Spinal cord (tissue), 10 donors: ENCODE results near the gene RGS5. TPM values are rescaled to one million over a fixed set of nuclear protein-coding genes. Genes with fewer than 3 reads are reported as not detected.

Source experiments
- DNase-seq, 6 donors: peaks; one replicate each; pipeline versions ENCODE4 v3.0.0 to v3.0.0-alpha.2; 2013 to 2015; ENCODE audit warnings: low spot score in 6 of 6, low read depth in 4 of 6
- H3K27ac ChIP-seq: one replicate; pipeline ENCODE4 v1.5.1; 2013; ENCODE audit warnings: low read depth, low read length, control low read depth
- H3K27me3 ChIP-seq: one replicate; pipeline ENCODE4 v1.6.1; 2013; ENCODE audit warnings: low read length; ENCODE audit not compliant: control insufficient read depth, insufficient read depth
- H3K36me3 ChIP-seq: one replicate; pipeline ENCODE4 v1.6.1; 2013; ENCODE audit warnings: low read length; ENCODE audit not compliant: control insufficient read depth, insufficient read depth
- H3K4me1 ChIP-seq: one replicate; pipeline ENCODE4 v1.6.1; 2013; ENCODE audit warnings: low read length; ENCODE audit not compliant: control insufficient read depth, insufficient read depth
- H3K4me3 ChIP-seq: one replicate; pipeline ENCODE4 v1.5.1; 2013; ENCODE audit warnings: low read depth, low read length, control low read depth
- H3K9me3 ChIP-seq: one replicate; pipeline ENCODE4 v1.6.1; 2013; ENCODE audit warnings: low read length; ENCODE audit not compliant: control insufficient read depth, insufficient read depth
- WGBS: methylation state at CpG from one replicate; pipeline ENCODE4 v1.1.5; 2013; ENCODE audit warnings: missing lambda C conversion rate; ENCODE audit not compliant: insufficient coverage; 5-methylcytosine and 5-hydroxymethylcytosine counted together
- polyA plus RNA-seq, 2 donors: library from polyadenylated mRNA; unstranded; fragments of 120-200 nt; gene quantifications; one replicate each; pipeline ENCODE4 v1.2.1, GENCODE V29; 2013; ENCODE audit not compliant: insufficient read length in 2 of 2
- total RNA-seq, 2 donors: library from RNA; depleted of rRNA in 1 of 2; stranded (reverse); fragments of 120-200 nt in 1 of 2; fragments of >200 nt in 1 of 2; gene quantifications; one replicate each; pipeline versions ENCODE4 v1.2.3 to v1.2.4, GENCODE V29; 2013 to 2014
- donor health status: healthy.

Gene RGS5
- total and polyA plus RNA-seq, 4 donors: 22.6 to 69.5 (median 29.0) TPM

DNA sequence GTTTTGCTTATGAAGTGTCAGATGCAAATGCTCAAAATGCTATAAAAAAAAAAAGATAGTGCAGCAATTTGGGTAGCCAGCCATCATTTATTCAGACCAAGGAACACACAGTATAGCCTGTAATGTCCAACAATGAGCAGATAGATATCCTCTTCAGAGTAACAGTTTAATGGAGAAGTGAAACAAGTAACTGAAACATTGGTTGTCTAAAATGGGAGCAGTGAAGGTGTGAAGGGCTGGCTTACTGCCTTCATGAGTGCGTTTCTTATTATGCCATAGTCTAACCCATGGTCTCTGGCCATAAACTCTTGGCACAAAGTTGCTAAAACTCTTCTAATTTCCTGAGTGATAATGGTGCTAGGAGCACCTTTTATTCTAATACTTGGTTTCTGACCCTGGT is 11.4 kb downstream of the RGS5 start:
- Histone ChIP-seq H3K27me3 (no peaks in the 10 kb centered on the region), H3K4me1 (no peaks in the 10 kb centered on the region), H3K27ac (no peak overlapping the region), H3K9me3 (no peaks in the 10 kb centered on the region), H3K4me3 (no peak overlapping the region), H3K36me3 (no peaks in the 10 kb centered on the region)
- DNase-seq: no peak
- WGBS: no CpG with 5 or more reads among the region's 1 CpG

DNA sequence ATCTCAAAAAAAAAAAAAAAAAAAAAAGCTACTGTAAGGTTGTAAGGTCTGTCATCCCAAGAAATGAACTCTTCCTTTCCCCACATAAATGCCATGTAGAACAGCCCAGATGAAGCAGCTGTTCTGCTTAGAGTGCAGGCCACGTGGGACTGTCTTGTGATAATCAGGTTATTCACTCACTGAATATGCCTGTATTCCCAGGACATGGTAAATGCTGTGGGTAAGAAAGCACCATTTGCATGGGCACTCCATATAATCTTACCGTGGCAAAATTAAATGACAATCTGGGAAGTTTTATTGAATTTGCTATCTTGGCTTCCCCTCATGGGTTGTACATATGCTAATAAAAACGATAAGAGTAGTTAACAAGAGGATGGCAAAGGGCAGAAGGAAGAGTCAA is 13.8 kb downstream of the RGS5 start:
- H3K36me3 ChIP-seq: no peaks in the 10 kb centered on the region
- no CpG with 5 or more reads among the region's 3 CpGs for WGBS

DNA sequence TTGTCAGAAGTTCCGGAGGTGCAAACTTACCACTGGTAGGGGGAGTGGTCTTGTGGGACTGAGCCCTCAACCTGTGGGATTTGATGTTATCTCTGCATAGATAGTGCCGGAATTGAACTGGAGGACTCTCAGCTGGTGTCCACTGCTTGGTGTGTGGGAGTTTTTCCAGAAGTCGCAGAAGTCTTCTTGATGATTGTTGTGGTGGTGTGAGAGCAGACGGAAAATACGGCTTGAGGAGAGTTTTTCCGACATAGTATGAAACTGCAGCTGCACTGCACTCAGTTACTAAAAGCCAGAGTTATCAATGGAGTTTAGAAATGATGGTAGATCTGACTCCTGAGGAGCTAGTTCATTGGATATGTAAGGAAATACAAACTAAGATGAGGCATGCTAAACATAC is 14.9 kb downstream of the RGS5 start:
- H3K4me1 ChIP-seq: no peaks in the 10 kb centered on the region
- H3K36me3 ChIP-seq: no peaks in the 10 kb centered on the region
- H3K4me3 ChIP-seq: no peak overlapping the region
- no peaks in the 10 kb centered on the region for H3K9me3 ChIP-seq
- H3K27ac ChIP-seq: no peak overlapping the region
- H3K27me3 ChIP-seq: no peaks in the 10 kb centered on the region
- DNase-seq: no peak
- 89% methylated on average over 6 of the region's 6 CpGs for WGBS

More for the DNA sequence above, 13.8 kb downstream of the RGS5 start:
- DNase-seq: no peak
- Histone ChIP-seq H3K4me3 (no peak overlapping the region), H3K27ac (no peak overlapping the region), H3K27me3 (no peaks in the 10 kb centered on the region), H3K9me3 (no peaks in the 10 kb centered on the region), H3K4me1 (no peaks in the 10 kb centered on the region)

DNA sequence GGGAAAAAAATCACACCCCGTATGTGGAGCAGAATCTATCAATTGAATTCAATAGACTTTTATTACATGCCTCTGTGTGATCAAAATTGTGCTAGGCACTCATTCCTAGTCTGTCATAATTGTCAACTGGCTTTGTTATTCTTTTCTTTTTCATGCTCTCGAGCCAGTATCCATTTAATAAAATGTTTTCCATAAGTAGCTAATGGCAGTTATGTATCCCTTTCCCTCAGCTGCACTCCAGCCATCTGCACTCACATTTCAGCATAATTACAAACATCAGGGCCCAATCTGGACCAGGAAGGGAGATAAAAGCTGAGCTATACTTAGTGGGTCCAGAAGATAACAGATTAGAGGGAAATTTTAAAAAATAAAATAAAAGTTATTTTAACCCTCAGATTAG is 15.9 kb downstream of the RGS5 start:
- DNase-seq: peak in 2 of 6 donors; percentile 9 to 75
- Histone ChIP-seq H3K36me3 (no peaks in the 10 kb centered on the region), H3K4me1 (no peaks in the 10 kb centered on the region), H3K4me3 (no peak overlapping the region), H3K9me3 (no peaks in the 10 kb centered on the region), H3K27ac (no peak overlapping the region), H3K27me3 (no peaks in the 10 kb centered on the region)
- 80% methylated on average over 1 of the region's 2 CpGs for WGBS

DNA sequence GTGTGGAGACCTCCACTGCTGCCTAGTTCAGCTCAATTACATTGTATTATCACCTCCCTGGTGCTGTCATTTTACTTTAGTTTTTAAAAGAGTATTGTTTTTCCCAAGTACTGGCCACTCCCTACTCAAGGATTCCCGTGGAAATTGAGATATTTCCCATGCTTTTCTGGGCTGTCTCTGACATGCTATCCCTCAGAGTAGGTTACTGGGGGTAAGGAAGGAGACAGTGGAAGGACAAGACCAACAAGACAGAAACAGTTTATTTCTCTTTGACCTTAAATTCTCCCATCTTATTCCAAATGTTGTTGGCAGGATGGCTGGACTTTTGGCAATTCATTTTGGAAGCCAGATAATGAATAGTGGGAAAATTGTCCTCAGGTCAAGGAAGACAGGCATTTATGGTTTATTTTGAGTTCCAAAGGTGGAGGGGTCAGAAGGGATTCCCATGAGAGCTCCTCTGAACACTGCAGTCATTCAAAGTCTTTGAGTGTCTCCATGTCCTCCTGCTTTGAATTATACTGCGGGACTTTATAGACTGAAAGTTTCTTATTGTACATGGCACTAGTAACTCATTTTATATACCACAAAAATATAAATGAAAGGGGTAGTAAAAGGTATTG is 20.3 kb downstream of the RGS5 start:
- Histone ChIP-seq H3K4me3 (no peak overlapping the region), H3K27ac (no peak overlapping the region), H3K36me3 (no peaks in the 10 kb centered on the region), H3K9me3 (no peaks in the 10 kb centered on the region), H3K4me1 (no peaks in the 10 kb centered on the region), H3K27me3 (no peaks in the 10 kb centered on the region)
- WGBS: no CpG with 5 or more reads among the region's 2 CpGs
- no peak for DNase-seq

DNA sequence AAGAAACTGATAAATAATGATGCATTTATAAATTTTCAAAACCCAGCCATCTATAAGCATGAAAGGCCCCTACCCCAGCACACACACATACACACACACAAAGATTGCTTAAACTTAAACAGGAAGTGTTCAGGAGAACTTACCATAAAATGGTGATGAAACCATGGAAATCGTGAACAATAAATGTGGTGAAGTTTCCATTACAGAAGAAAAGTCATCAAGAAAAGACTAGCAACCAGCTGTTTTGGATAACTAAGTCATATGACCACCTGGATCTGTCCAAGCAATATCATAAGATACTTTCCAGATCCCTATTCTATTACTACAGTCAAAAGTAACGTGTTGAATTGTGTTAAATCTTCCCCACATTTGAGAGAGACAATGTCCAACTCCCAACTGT is 24.1 kb downstream of the RGS5 start:
- Histone ChIP-seq H3K9me3 (no peaks in the 10 kb centered on the region), H3K27ac (no peak overlapping the region), H3K36me3 (no peaks in the 10 kb centered on the region), H3K4me1 (no peaks in the 10 kb centered on the region), H3K27me3 (no peaks in the 10 kb centered on the region), H3K4me3 (no peak overlapping the region)
- WGBS: 82% methylated on average over 2 of the region's 2 CpGs
- DNase-seq: no peak

DNA sequence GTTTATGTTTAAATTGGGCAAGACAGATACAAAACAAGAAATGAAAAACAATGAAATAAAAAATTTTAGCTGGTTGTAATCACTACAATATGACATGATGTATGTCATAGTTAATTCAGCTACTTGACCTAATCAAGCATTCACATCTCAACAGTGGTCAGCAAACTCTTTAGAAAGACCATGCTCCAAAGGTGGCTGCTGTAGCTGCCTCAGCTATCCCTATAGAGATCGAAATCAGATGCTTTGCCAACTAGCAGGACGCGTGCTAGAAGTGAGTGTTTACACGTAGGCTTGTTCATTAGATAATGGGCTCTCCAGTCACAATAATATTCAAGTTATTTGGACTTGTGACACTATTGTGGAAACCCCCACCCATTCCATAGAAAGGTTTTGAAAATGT is 25.9 kb downstream of the RGS5 start:
- no peak for DNase-seq
- no CpG with 5 or more reads among the region's 4 CpGs for WGBS
- H3K27me3 ChIP-seq: no peaks in the 10 kb centered on the region
- no peak overlapping the region for H3K27ac ChIP-seq
- H3K4me3 ChIP-seq: no peak overlapping the region
- H3K4me1 ChIP-seq: no peaks in the 10 kb centered on the region
- H3K9me3 ChIP-seq: no peaks in the 10 kb centered on the region
- H3K36me3 ChIP-seq: no peaks in the 10 kb centered on the region

DNA sequence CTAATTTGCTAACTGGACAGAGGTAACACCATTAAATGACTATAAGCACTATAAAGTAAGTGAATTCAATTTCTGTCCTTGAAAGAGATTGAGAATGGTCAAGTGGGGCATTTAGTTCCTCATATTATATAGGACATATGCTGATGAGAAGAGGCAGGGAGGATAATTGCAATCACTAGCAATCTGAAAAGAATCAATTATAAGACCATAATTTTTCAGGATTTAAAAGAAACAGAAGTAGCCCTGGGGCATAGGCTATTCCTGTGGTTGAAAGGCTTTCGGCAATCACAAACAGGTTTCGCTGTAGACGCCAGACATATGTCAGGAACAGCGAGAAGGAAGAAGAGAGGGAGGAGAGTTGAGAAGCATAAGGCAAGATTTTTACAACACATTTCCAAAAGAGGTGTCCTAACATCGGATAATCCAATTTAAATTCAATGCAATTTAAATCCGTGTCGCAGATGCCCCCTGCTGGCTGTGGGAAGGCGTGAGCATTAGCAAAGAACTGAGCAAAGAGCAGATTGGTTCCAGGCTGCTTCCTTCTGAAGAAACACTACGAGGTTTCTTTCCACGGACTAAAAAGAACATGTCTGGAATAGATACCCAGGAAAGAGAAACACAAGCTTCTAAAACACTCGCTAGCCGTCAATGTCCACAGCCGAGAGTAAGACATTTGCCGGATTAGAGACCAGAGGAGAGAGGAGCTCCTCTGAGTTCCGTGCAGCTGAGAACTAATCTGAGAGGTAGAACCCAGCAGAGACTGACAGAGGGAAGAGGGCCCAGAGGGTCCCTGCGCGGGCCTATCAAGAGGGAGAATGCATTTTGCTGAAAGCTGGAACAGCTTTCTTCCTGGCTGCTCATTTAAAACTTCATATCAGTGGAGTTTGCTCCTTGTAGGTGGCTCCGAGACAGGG is 27.9 kb downstream of the RGS5 start:
- peak in 5 of 6 donors; percentile 39 to 93 (median 52) for DNase-seq
- WGBS: 43% methylated on average over 13 of the region's 18 CpGs
- no peak overlapping the region for H3K4me3 ChIP-seq
- no peaks in the 10 kb centered on the region for H3K9me3 ChIP-seq
- H3K27ac ChIP-seq: no peak overlapping the region
- H3K4me1 ChIP-seq: no peaks in the 10 kb centered on the region
- H3K36me3 ChIP-seq: no peaks in the 10 kb centered on the region
- no peaks in the 10 kb centered on the region for H3K27me3 ChIP-seq

DNA sequence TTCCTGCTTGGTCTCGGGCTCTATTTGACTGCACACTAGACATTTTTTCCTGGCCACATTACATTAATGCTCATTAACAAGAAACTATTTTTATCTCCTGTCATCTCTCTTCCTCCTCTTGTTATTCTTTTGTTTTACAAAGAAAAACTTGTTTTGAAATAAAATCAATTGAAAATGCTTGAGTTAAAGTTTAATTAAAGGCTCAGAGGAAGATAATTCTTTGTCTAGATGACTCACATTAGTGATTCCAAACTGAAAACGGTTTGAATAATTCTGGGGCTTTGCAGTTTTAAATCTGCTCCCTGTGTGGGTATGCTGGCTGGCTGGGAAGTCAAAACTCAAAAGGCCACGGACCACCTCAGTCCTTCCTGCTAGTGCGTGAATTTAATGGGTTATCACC is 29.6 kb downstream of the RGS5 start:
- Histone ChIP-seq H3K9me3 (no peaks in the 10 kb centered on the region), H3K4me3 (no peak overlapping the region), H3K36me3 (no peaks in the 10 kb centered on the region), H3K27ac (no peak overlapping the region), H3K27me3 (no peaks in the 10 kb centered on the region), H3K4me1 (no peaks in the 10 kb centered on the region)
- 11% methylated on average over 1 of the region's 4 CpGs for WGBS
- no peak for DNase-seq

DNA sequence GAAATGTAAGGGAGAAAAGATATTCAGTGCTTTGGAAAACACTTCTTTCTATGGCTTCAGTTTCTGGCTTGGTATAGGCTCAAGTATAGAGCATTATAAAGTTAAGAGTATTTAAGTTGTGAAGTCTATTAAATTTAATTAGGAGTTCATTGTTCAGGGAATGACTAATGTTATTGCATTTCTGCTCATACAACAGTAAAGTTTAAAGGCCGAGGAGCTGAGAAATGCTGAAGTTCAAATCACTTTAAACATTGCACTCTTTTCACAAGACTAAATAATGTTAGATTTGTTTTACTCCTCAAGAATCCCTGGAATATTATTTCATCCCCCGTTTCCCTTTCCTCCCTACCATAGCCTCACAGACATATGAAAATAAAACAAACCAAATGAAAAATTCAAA is 30.1 kb downstream of the RGS5 start:
- no peaks in the 10 kb centered on the region for H3K27me3 ChIP-seq
- no peaks in the 10 kb centered on the region for H3K9me3 ChIP-seq
- WGBS: 100% methylated on average over 1 of the region's 2 CpGs
- H3K36me3 ChIP-seq: no peaks in the 10 kb centered on the region
- H3K4me3 ChIP-seq: no peak overlapping the region
- H3K27ac ChIP-seq: no peak overlapping the region
- no peaks in the 10 kb centered on the region for H3K4me1 ChIP-seq
- DNase-seq: no peak
